Measurements from ENCODE around the gene STOX2. TPM values are rescaled to one million over a fixed set of nuclear protein-coding genes. Genes with fewer than 3 reads are reported as not detected.

The STOX2 gene
- total and polyA plus RNA-seq, 2 of the 8 experiments (the other 6 are each of a cell fraction or from before 2014, with no cell fraction given): 5.5 to 20.0 TPM

DNA sequence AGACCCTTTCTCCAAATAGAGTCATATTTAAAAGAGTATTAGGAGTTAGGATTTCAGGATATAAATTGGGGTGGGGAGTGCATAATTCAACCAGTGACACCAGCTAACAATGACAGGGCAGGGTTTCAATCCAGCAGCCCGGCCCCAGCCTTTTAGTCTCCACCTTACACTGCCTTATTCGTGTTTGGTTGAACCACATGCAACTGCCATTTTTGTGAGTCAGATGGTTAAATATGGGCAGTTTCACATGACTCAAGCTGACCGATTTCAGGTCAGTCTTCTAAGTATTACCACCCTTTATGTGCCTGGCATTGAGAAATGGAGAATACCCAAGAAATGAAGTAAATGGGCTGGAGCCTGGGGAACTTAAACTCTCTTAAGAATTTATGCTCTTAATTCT lies 102.8 kb downstream of the STOX2 start:
- Histone ChIP-seq H3K4me1 (replicated peaks in 1 of 4; ENCODE audit: control insufficient read depth in 3 of 4, insufficient read depth in 4 of 4, low read length in 3 of 4) (no peaks in the 10 kb centered on the region), H2BK5ac (ENCODE audit: low read depth, low read length) (no peak overlapping the region), H4K8ac (ENCODE audit: extremely low read depth, insufficient read depth, low read length) (no peak overlapping the region), H3K56ac (replicated peaks; ENCODE audit: insufficient read length, low read depth, low read length) (no peak overlapping the region), H3K79me1 (ENCODE audit: low read depth, low read length) (no peaks in the 10 kb centered on the region), H3K36me3 (ENCODE audit: control insufficient read depth in 2 of 4, insufficient read depth in 4 of 4, low read length in 3 of 4) (no peaks in the 10 kb centered on the region), H3K23ac (ENCODE audit: insufficient read length) (no peak overlapping the region), H2AFZ (ENCODE audit: low read length) (no peak overlapping the region), H2BK120ac (replicated peaks; ENCODE audit: low read depth, low read length) (no peak overlapping the region), H4K20me1 (replicated peaks in 1 of 2; ENCODE audit: control insufficient read depth in 1 of 2, insufficient read depth in 2 of 2, low read length in 2 of 2) (no peaks in the 10 kb centered on the region), H3K79me2 (ENCODE audit: control insufficient read depth in 1 of 2, insufficient read depth in 2 of 2, low read length in 2 of 2) (no peaks in the 10 kb centered on the region), H3K18ac (ENCODE audit: extremely low read depth, low read length) (no peak overlapping the region), H3K4me2 (ENCODE audit: insufficient read depth in 1 of 2, low read depth in 2 of 2, low read length in 2 of 2) (no peak overlapping the region), H3K27me3 (replicated peaks in 1 of 4; ENCODE audit: control insufficient read depth in 3 of 4, extremely low read depth in 1 of 4, insufficient read depth in 3 of 4, low read length in 3 of 4) (no peaks in the 10 kb centered on the region), H3K14ac (ENCODE audit: insufficient read length) (no peak overlapping the region), H2BK12ac (ENCODE audit: low read depth, low read length) (no peak overlapping the region), H4K91ac (replicated peaks; ENCODE audit: insufficient read length, low read length) (no peak overlapping the region), H2BK20ac (ENCODE audit: low read length) (no peak overlapping the region), H2BK15ac (ENCODE audit: low read length) (no peak overlapping the region), H4K5ac (ENCODE audit: insufficient read length, low read depth, low read length) (no peak overlapping the region), H2AK5ac (ENCODE audit: low read depth, low read length) (no peak overlapping the region), H3K27ac (ENCODE audit: low read depth, low read length) (no peak overlapping the region), H3K9me3 (ENCODE audit: insufficient read depth in 2 of 2, low read depth in 1 of 2, low read length in 1 of 2) (no peaks in the 10 kb centered on the region), H3K9ac (replicated peaks in 1 of 4; ENCODE audit: extremely low read depth in 1 of 4, low read depth in 3 of 4, low read length in 3 of 4) (no peak overlapping the region), H3K4ac (replicated peaks; ENCODE audit: insufficient read length, low read depth, low read length) (no peak overlapping the region), H3K23me2 (ENCODE audit: low read depth, low read length) (no peaks in the 10 kb centered on the region), H3K4me3 (ENCODE audit: extremely low read depth in 1 of 4, insufficient read depth in 2 of 4, low read depth in 3 of 4, low read length in 4 of 4) (no peak overlapping the region)
- no peak for FAIRE-seq
- 96% methylated on average over 3 of the region's 3 CpGs; no CpG with 5 or more reads in 1 of the 2 experiments for WGBS, 2 experiments (ENCODE audit: extremely low coverage in 1 of 2, insufficient coverage in 1 of 2, insufficient read length in 1 of 2, insufficient replicate concordance in 2 of 2, low coverage in 1 of 2, low lambda C conversion rate in 2 of 2, missing lambda C conversion rate in 1 of 2)
- DNase-seq (ENCODE audit: low read depth in 1 of 2, low spot score in 2 of 2): no peak
- CTCF ChIA-PET (ENCODE audit: partially characterized antibody): interaction anchor here (0.8 kb wide), 1 partner anchor 12 kb away, joined by 3 read pairs; no protein-coding TSS in a partner anchor
- POLR2A ChIA-PET (ENCODE audit: partially characterized antibody): no interaction called here
- TF ChIP-seq BRCA1 (IDR thresholded peaks at IDR 0.05; ENCODE audit: low read depth, low read length): no peak
- TF ChIP-seq JUND (IDR thresholded peaks at IDR 0.05; ENCODE audit: low read length): no peak
- TF ChIP-seq, protein P1, sequence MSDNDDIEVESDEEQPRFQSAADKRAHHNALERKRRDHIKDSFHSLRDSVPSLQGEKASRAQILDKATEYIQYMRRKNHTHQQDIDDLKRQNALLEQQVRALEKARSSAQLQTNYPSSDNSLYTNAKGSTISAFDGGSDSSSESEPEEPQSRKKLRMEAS (IDR thresholded peaks at IDR 0.05): no peak
- no peak for TF ChIP-seq TAF1 (IDR thresholded peaks at IDR 0.05; ENCODE audit: low read depth, low read length)
- no peak for TF ChIP-seq SUZ12 (IDR thresholded peaks at IDR 0.05; ENCODE audit: low read length)
- TF ChIP-seq BACH1 (IDR thresholded peaks at IDR 0.05; ENCODE audit: low read length): no peak
- TF ChIP-seq, protein P2, sequence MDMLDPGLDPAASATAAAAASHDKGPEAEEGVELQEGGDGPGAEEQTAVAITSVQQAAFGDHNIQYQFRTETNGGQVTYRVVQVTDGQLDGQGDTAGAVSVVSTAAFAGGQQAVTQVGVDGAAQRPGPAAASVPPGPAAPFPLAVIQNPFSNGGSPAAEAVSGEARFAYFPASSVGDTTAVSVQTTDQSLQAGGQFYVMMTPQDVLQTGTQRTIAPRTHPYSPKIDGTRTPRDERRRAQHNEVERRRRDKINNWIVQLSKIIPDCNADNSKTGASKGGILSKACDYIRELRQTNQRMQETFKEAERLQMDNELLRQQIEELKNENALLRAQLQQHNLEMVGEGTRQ (IDR thresholded peaks at IDR 0.05; ENCODE audit: low read length): no peak
- no peak for TF ChIP-seq FOSL1 (IDR thresholded peaks at IDR 0.05; ENCODE audit: insufficient read depth, low read depth, low read length)
- TF ChIP-seq MAFK (IDR thresholded peaks at IDR 0.05; ENCODE audit: low read depth, low read length): no peak
- TF ChIP-seq TEAD4 (IDR thresholded peaks at IDR 0.05; ENCODE audit: low read depth, low read length): no peak
